GM20000 (cell line): ENCODE measurements around the gene PDZRN4.

Source experiments
- DNase-seq: peaks from one replicate; pipeline ENCODE4 v3.0.0; 2012; ENCODE audit warnings: low spot score
- TF ChIP-seq, protein P1 (sequence below): IDR thresholded peaks from 2 replicates; pipeline ENCODE4 v1.5.1; 2012; ENCODE audit warnings: mild to moderate bottlenecking, control low read depth; ENCODE audit errors: extremely low read depth, missing control alignments

PDZRN4 gene

GRCh38 chr12:41467591-41468325 is 279.6 kb downstream of the PDZRN4 start:
- DNase-seq: no peak

GRCh38 chr12:41468341-41468740 is 280.2 kb downstream of the PDZRN4 start:
- TF ChIP-seq, protein P1, sequence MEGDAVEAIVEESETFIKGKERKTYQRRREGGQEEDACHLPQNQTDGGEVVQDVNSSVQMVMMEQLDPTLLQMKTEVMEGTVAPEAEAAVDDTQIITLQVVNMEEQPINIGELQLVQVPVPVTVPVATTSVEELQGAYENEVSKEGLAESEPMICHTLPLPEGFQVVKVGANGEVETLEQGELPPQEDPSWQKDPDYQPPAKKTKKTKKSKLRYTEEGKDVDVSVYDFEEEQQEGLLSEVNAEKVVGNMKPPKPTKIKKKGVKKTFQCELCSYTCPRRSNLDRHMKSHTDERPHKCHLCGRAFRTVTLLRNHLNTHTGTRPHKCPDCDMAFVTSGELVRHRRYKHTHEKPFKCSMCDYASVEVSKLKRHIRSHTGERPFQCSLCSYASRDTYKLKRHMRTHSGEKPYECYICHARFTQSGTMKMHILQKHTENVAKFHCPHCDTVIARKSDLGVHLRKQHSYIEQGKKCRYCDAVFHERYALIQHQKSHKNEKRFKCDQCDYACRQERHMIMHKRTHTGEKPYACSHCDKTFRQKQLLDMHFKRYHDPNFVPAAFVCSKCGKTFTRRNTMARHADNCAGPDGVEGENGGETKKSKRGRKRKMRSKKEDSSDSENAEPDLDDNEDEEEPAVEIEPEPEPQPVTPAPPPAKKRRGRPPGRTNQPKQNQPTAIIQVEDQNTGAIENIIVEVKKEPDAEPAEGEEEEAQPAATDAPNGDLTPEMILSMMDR: no peak
- no peak for DNase-seq

More at GRCh38 chr12:41467591-41468325, 279.6 kb downstream of the PDZRN4 start:
- TF ChIP-seq, protein P1: no peak

- TF ChIP-seq, protein P1: no peak
- DNase-seq: no peak
Observed at GRCh38 chr12:41468756-41469155, 280.6 kb downstream of the PDZRN4 start.

DNA sequence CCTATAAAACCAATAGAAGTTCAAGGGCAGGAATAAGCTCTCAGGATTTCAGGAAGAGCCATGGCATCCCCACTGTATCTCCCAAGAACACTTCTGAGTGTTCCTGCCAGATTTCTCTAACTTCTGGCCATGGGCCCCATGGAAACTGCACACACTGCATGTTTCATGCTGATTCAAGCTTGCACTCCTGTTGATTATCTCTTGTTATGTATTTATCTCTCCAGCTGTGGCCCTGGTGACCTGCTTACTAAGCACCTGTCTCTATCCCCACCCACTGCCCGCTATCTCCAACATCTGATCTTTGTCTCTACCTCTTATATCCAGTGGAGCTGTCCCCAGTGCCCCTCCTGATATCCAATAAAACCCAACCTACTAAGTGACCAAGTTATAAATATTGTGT is 285.3 kb downstream of the PDZRN4 start:
- TF ChIP-seq, protein P1: no peak
- no peak for DNase-seq

GRCh38 chr12:41474001-41474400 is 285.9 kb downstream of the PDZRN4 start:
- TF ChIP-seq, protein P1: no peak
- DNase-seq: no peak

- DNase-seq: no peak
Observed at GRCh38 chr12:41476499-41477439, 288.6 kb downstream of the PDZRN4 start.

GRCh38 chr12:41479426-41479825 is 291.3 kb downstream of the PDZRN4 start:
- DNase-seq: no peak
- TF ChIP-seq, protein P1: no peak

More at GRCh38 chr12:41476499-41477439, 288.6 kb downstream of the PDZRN4 start:
- TF ChIP-seq, protein P1: no peak
